ENCODE results near the gene CASP9.

Gene CASP9

GRCh38 chr1:15524021-15524282, at the start of gene CASP9:
TSS of gene CASP9 (minus strand) at chr1:15524215. CDS start at chr1:15524200, 15 bp downstream.
- DNase-seq (ENCODE audit: low spot score) = no peak

GRCh38 chr1:15573477-15573876, 49.5 kb upstream of the CASP9 start:
- peak; percentile 35 for DNase-seq (ENCODE audit: low spot score)

DNA sequence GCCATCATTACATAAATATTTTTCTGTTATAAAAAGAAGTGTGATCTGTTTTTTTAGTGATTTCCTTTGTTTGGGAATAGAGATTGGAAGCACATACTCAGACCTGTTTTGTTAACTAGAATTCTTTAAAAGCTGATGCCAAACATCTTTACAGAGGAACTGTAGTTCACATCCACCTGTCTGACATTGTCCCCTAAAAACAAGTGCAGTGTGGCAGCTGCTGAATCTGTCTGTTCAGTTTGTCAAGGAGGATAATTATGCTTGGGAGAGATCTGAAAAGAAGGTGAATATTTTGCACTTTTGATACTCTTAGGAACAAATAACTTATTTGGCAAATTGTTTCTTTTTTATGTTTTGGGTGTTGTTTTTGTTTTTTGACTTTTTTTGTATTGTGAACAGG, 47.3 kb upstream of the CASP9 start:
- no peak for DNase-seq (ENCODE audit: low spot score)

DNA sequence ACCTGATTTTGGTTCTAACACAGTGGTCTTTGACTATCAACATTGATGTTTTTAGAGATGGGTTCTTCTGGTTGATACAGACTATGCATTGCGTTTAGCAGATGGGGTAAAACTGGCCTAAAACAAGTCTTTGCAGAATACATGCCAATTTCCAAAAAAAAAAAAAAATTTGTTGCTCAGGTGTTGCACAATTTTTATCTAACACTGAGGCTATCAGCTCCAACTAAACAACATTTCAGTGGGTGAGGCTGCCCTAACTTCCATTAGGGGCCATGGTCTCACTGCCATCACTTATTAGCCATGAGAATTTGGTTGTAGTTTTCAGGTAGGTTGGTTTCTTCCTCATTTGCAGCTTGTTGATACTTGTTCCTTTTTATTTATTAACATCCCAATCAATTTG, 46.8 kb upstream of the CASP9 start:
- DNase-seq (ENCODE audit: low spot score) = no peak

DNA sequence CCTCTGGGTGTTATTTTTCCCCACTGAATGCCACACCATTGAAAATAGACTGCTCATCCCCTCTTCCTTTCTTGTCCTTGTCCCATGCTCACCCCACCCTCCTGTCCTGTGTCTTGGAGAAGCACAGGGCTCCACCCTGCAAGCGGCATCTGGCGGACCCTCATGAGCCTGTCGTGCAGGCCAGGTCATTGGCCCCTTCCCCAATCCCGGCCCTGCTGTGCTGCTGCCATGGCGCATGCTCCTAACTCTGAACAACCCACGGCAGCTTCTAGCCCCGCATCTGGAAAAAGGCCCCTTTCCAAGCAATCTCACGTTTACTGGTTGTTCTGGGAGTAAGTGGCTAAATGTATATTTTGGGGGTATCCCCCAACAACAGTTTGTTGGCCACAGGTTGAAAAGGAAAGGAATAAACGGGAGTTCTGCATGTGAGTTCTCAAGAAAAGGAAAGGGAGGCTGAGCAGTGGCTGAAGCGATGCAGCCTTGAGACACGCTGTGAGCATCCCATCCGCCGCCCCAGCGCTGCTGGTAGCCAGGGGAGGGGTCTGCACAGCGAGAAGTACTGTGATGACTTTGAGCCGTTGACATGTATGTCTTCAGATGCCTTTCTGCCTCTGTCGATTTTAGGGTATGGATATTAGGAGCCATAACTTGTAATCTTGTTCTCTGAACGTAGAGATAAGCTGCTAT, 44.5 kb upstream of the CASP9 start:
- DNase-seq (ENCODE audit: low spot score) = no peak

GRCh38 chr1:15559189-15559810, 35.3 kb upstream of the CASP9 start:
- DNase-seq (ENCODE audit: low spot score) = no peak

DNA sequence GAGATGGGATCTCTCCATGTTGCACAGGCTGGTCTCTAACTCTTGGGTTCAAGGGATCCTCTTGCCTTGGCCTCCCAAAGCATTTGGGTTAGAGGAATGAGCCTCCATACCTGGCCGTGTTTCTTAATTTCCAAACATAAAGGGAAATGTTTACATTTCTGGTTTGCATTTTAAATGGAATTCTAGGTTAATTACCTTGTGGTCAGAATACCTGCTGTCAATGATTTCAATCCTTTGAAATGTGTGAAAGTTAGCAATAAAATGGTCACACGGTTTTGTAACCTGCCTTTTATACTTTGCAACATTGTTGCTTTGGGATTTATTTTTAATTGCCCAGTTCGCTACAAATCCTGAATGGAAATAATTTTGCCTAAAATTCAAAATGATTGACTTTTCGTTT, 34.5 kb upstream of the CASP9 start:
- DNase-seq (ENCODE audit: low spot score) = no peak

DNA sequence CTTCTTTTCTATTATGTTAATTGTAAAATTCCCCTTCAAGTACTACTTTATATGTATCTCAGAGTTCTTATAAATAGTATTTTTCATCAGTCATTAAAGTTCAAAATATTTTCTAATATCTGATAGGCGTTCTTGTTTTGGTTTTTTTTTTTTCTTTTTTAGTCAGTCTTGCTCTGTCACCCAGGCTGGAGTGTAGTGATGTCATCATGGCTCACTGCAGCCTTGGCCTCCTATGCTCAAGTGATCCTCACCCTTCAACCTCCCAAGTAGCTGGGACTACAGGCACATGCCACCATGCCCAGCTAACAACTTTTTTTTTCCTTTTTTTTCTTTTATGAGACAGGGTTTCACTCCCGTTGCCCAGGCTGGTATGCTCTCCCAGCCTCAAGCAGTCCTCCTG, 33.6 kb upstream of the CASP9 start:
- DNase-seq (ENCODE audit: low spot score) = no peak

GRCh38 chr1:15557008-15557407, 33.0 kb upstream of the CASP9 start:
- DNase-seq (ENCODE audit: low spot score) = no peak

GRCh38 chr1:15550573-15550972, 26.6 kb upstream of the CASP9 start:
- no peak for DNase-seq (ENCODE audit: low spot score)

DNA sequence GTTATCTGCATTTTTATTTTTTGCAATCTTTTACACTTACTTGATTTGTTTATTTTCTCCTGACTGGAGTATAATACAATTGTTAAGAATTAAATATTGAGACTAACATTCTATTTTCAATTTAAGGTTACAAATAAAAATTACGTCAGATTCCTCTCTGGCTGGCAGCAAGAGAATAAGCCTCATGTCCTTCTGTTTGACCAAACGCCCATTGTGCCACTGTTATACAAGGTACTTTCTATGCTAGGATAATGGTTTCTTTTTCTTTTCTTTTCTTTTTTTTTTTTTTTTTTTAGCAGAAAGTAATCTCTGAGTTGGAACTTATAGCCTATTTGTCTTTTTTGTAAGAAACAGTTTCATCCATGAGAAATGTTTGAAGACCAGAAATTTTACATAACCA, 22.6 kb upstream of the CASP9 start:
- no peak for DNase-seq (ENCODE audit: low spot score)

DNA sequence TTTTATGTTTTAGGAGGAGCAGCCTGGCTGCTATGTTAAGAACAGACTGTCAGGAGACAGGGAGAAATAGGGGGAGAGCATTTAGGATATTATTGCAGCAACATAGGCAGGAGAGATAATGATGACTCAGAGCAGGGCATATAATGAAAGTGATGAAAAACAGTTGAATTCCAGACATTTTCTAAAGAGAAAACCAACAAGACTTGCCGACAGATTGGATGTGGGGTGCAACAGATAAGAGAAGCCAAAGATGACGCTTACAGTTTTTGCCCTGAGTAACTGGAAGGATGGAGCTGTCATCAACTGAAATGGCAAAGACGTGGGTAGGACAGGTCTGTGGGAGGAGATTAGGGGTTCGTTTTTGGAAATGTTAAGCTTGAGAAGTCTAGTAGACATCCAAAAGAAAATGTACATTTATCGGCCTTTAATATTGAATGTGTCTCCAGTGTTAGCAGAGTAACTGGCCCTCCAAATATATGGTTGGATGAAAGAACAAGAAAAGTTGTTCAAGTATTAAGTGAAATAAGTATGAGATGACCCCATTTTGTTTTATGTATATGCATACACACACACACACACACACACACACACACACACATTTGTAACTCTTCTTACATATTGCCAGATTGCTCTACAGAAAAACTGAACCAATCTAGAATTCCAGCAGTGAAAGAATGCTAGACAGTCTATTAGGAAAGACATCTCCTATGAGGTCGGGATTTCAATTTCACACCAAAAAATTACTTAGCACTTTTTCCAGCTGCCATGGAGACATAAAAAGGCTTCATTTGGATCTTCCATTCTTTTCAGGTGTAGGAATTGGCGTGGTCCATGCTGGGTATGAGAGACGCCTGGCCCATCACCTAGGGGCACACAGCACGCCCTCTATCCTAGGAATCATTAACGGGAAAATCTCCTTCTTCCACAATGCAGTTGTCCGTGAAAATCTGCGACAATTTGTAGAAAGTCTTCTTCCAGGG, 19.9 kb upstream of the CASP9 start:
- DNase-seq (ENCODE audit: low spot score) = peak; percentile 68

DNA sequence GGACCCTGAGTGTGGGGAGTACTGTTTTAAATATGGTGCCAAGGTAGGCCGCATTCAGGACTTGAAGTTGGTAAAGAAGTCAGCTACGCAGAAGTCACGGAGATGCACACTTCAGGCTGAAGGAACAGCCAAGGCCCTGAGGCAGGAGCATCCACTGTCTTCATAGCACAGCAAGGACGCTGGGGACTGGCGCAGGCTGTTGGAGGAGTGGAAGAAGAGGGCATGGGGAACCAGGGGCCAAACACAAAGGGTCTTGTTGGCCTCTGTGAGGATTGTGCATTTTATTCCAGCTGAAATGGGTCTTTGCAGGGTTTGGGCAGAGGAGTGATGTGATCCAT, 19.2 kb upstream of the CASP9 start:
- DNase-seq (ENCODE audit: low spot score) = no peak

DNA sequence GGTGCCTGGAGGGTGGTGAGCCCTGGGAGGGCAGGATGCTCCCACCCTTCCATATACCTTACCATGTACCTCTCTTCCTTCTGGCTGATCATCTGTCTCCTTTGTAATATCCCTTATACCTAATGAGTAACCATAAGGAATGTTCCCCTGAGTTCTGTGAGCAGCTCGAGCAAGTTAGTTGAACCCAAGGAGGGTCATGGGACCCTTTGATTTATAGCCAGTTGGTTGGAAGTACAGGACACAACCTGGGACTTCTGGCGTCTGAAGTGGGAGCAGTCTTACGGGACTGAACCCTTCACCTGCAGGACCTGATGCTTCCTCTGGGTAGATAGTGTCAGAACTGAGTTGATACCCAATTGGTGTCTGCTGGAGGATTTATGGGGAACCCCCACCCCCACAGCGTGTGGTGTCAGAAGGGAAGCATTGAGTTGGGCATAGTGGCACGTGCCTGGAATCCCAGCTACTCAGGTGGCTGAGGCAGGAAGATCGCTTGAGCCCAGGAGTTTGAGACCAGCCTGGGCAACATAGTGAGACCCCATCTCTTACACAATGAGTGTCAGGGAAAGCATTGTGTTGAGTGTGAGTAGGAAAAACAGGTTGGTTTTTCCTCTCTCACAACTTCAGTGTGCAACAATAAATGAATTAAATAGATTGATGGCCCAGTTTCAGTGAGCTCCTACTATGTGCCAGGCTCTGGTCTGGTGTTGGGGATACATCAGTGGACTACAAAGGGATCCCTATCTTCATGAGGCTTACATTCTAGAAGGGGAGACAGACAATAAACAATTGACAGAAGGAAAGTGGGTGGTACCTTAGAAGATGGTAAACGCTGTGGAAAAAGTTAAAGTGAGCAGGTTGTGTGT, 18.6 kb upstream of the CASP9 start:
- DNase-seq (ENCODE audit: low spot score) = no peak

DNA sequence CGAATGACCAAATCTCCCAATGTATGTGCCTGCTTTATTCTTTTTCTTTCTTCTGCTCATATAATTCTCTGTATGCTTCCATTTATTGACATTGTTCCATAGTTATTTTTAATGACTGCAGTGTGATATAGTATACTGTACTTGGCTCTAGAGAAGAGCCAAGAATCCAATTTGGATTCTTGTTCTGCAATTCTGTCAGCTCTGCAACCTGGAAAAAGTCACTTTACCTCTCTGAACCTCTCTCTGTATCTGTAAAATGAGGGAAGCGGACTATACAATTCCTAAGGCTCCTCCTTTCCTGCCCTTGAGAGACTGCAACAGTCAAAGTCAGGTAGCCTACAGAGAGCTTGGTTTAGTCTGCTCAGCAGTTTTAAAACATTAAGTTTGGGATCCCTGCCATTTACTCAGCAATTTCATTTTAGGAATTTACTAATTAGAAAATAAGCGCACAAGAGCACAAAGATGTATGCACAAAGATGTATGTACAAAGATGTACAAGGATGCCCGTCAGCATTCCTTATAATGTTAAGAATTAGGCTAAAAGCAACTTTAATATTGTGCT, 17.3 kb upstream of the CASP9 start:
- no peak for DNase-seq (ENCODE audit: low spot score)

- DNase-seq (ENCODE audit: low spot score) = no peak
Observed at GRCh38 chr1:15540186-15540585, 16.2 kb upstream of the CASP9 start.

- DNase-seq (ENCODE audit: low spot score) = no peak
Observed at GRCh38 chr1:15538771-15539170, 14.8 kb upstream of the CASP9 start.

DNA sequence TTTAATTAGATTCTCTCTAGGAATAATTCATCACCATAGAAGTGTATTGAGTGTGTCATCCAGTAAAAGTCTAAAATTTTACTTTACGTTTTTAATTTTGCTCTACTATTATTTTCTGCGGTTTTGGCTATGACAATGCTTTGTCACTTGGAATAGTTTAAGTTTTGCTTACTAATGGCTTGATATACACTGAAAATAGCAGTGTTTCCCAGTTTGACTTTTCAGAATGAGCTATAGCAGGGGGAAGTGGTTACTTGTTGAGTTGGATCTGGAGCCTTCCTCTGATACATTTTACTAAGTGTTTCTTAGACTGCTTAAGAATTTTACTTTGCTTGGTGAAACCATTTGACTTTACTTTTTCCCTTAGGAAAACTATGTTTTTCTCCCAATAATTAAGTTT, 7.7 kb upstream of the CASP9 start:
- DNase-seq (ENCODE audit: low spot score) = no peak

DNA sequence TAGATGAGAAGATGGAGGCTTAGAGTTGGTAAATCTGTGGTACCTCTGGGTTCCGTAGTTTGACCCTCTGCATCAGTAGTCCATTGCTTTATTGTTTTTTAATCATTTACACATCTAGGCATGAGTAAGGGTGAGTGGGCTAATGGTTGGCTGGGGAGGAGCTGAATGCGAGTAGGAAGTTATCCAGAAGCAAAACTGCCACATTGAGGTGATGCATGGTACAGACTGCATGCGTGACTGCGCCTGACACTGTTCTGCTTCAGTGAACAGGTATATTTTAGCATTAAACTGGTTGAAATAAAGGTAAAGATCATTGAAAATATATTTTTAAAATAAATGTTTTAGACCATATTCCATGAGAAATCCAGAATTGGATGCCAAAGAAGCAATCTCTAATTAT, 7.0 kb upstream of the CASP9 start:
- DNase-seq (ENCODE audit: low spot score) = no peak

GRCh38 chr1:15526490-15527339, 2.7 kb upstream of the CASP9 start, which contains the start of gene DNAJC16:
TSS of gene DNAJC16 (plus strand) at chr1:15526848. CDS start at chr1:15529106, 2,258 bp downstream.
- DNase-seq (ENCODE audit: low spot score) = peak; percentile 95

GRCh38 chr1:15526021-15526489, 2.0 kb upstream of the CASP9 start:
- DNase-seq (ENCODE audit: low spot score) = no peak
